Measurements from ENCODE around the gene FGFBP1. TPM values are rescaled to one million over a fixed set of nuclear protein-coding genes. Genes with fewer than 3 reads are reported as not detected.

Gene FGFBP1
- total RNA-seq, 2 experiments from 2014 or later = not detected

GRCh38 chr4:15928883-15929282 lies 9.7 kb downstream of the FGFBP1 start:
- no peak for ATAC-seq (ENCODE audit: poor library complexity)
- CTCF ChIA-PET = no interaction called here

GRCh38 chr4:15926486-15926885 lies 12.1 kb downstream of the FGFBP1 start:
- no peak for ATAC-seq (ENCODE audit: poor library complexity)
- Histone ChIP-seq H3K4me3 (ENCODE audit: low read length) (no peak overlapping the region), H3K27ac (ENCODE audit: low read depth in 1 of 2, low read length in 2 of 2) (no peak overlapping the region), H3K9me3 (ENCODE audit: control insufficient read depth in 1 of 2, insufficient read depth in 1 of 2, low read length in 2 of 2) (no peaks in the 10 kb centered on the region), H3K36me3 (ENCODE audit: insufficient read depth, low read length) (no peaks in the 10 kb centered on the region), H3K4me1 (ENCODE audit: insufficient read depth, low read length) (no peaks in the 10 kb centered on the region), H3K27me3 (ENCODE audit: control insufficient read depth in 1 of 2, insufficient read depth in 2 of 2, low read length in 2 of 2) (no peaks in the 10 kb centered on the region)
- DNase-seq = no peak
- no peak overlapping the region for H3K4me3 Mint-ChIP-seq
- H3K9me3 Mint-ChIP-seq = no peaks in the 10 kb centered on the region
- H3K4me1 Mint-ChIP-seq (ENCODE audit: low read depth) = no peaks in the 10 kb centered on the region
- intact Hi-C loops (cut with DNase I, micrococcal nuclease) = no loop called here
- ChIA-PET CTCF (no interaction called here), POLR2A (no interaction called here)
- H3K36me3 Mint-ChIP-seq (ENCODE audit: low read depth) = no peaks in the 10 kb centered on the region
- H3K27ac Mint-ChIP-seq = no peak overlapping the region
- TF ChIP-seq CTCF (IDR thresholded peaks at IDR 0.05) = no peak
- H3K27me3 Mint-ChIP-seq = peaks cover 3% of the 10 kb centered on the region

More at GRCh38 chr4:15928883-15929282, 9.7 kb downstream of the FGFBP1 start:
- Histone ChIP-seq H3K9me3 (ENCODE audit: control insufficient read depth in 1 of 2, insufficient read depth in 1 of 2, low read length in 2 of 2) (no peaks in the 10 kb centered on the region), H3K27ac (ENCODE audit: low read depth in 1 of 2, low read length in 2 of 2) (no peak overlapping the region), H3K36me3 (ENCODE audit: insufficient read depth, low read length) (no peaks in the 10 kb centered on the region), H3K4me1 (ENCODE audit: insufficient read depth, low read length) (no peaks in the 10 kb centered on the region), H3K4me3 (ENCODE audit: low read length) (no peak overlapping the region), H3K27me3 (ENCODE audit: control insufficient read depth in 1 of 2, insufficient read depth in 2 of 2, low read length in 2 of 2) (no peaks in the 10 kb centered on the region)
- H3K36me3 Mint-ChIP-seq (ENCODE audit: low read depth) = no peaks in the 10 kb centered on the region
- no peaks in the 10 kb centered on the region for H3K9me3 Mint-ChIP-seq
- no peak for TF ChIP-seq CTCF (IDR thresholded peaks at IDR 0.05)
- DNase-seq = no peak
- no peaks in the 10 kb centered on the region for H3K4me1 Mint-ChIP-seq (ENCODE audit: low read depth)
- no peak overlapping the region for H3K27ac Mint-ChIP-seq
- peaks cover 3% of the 10 kb centered on the region for H3K27me3 Mint-ChIP-seq
- POLR2A ChIA-PET = no interaction called here
- no peak overlapping the region for H3K4me3 Mint-ChIP-seq
- intact Hi-C loops (cut with DNase I, micrococcal nuclease) = no loop called here

DNA sequence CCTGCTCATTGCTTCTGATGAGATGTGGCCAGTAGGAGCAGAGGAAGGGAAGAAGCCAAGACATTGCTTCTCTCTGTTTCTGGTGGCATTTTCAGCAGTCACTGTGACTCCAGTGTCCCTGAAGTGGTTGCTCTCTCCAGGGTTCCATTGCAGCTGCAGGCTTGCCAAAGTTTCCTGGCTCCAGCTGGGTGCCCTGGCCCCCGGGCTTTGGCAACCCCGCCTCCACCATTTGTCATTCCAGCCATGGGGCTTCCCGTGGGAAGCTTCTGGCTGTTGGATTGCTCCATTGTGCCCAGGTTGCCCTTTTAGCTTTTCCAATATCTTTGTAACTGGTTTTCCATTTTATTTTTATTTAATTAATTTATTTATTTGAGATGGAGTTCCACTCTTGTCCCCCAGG lies 12.7 kb downstream of the FGFBP1 start:
- H3K4me1 Mint-ChIP-seq (ENCODE audit: low read depth) = no peaks in the 10 kb centered on the region
- no peaks in the 10 kb centered on the region for H3K9me3 Mint-ChIP-seq
- no peak overlapping the region for H3K4me3 Mint-ChIP-seq
- intact Hi-C loops (cut with DNase I, micrococcal nuclease) = no loop called here
- no peak overlapping the region for H3K27ac Mint-ChIP-seq
- no peaks in the 10 kb centered on the region for H3K27me3 ChIP-seq (ENCODE audit: control insufficient read depth in 1 of 2, insufficient read depth in 2 of 2, low read length in 2 of 2)
- ChIA-PET POLR2A (no interaction called here), CTCF (no interaction called here)
- H3K36me3 Mint-ChIP-seq (ENCODE audit: low read depth) = no peaks in the 10 kb centered on the region
- no peak overlapping the region for H3K27ac ChIP-seq (ENCODE audit: low read depth in 1 of 2, low read length in 2 of 2)
- H3K36me3 ChIP-seq (ENCODE audit: insufficient read depth, low read length) = no peaks in the 10 kb centered on the region
- H3K27me3 Mint-ChIP-seq = peaks cover 3% of the 10 kb centered on the region
- H3K4me3 ChIP-seq (ENCODE audit: low read length) = no peak overlapping the region
- TF ChIP-seq CTCF (IDR thresholded peaks at IDR 0.05) = no peak
- no peak for DNase-seq
- ATAC-seq (ENCODE audit: poor library complexity) = no peak
- no peaks in the 10 kb centered on the region for H3K4me1 ChIP-seq (ENCODE audit: insufficient read depth, low read length)
- H3K9me3 ChIP-seq (ENCODE audit: control insufficient read depth in 1 of 2, insufficient read depth in 1 of 2, low read length in 2 of 2) = no peaks in the 10 kb centered on the region
